ENCODE results near the gene PIGL.

The PIGL gene

DNA sequence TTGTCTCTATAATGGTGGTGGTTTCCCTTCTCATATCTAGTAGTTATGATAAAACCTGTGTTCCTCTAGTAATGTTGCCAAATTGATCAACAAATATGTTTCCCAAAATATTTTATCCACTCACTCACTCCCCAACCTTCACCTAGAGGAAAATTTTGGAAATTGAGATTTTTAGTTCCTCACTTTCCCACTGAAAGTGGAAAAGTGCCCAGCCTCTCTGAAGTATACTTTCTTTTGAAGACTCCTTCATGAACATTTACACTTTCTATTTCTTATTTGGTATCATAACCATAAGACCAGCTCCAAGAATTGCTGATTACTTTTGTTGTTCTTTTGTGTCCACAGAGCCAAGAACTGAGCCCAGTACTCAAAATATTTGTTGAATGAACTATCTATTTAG lies 141.4 kb downstream of the PIGL start:
- H3K36me3 ChIP-seq (replicated peaks; ENCODE audit: insufficient read depth, low read length): no peaks in the 10 kb centered on the region
- no peaks in the 10 kb centered on the region for H3K9me2 ChIP-seq (replicated peaks; ENCODE audit: insufficient read depth, low read length)
- H3K4me1 ChIP-seq (ENCODE audit: low read length): no peaks in the 10 kb centered on the region
- H3K79me2 ChIP-seq (ENCODE audit: low read length): no peaks in the 10 kb centered on the region
- H2AFZ ChIP-seq (ENCODE audit: low read length): no peak overlapping the region
- no peak overlapping the region for H3K27ac ChIP-seq (ENCODE audit: low read length)
- no peak overlapping the region for H3K4me3 ChIP-seq (ENCODE audit: low read length)
- H3F3A ChIP-seq (ENCODE audit: insufficient read depth, low read length): no peaks in the 10 kb centered on the region
- no peak for DNase-seq
- peaks cover 4% of the 10 kb centered on the region; the same call in 1 of the 2 replicates for H3K27me3 ChIP-seq (replicated peaks; ENCODE audit: insufficient read depth, low read length)
- TF ChIP-seq EZH2 (optimal IDR thresholded peaks at IDR 0.05; ENCODE audit: low read depth, low read length) (no peak), EZH2phosphoT487 (IDR thresholded peaks at IDR 0.05; ENCODE audit: low read length) (no peak)
- TF ChIP-seq, protein P1, sequence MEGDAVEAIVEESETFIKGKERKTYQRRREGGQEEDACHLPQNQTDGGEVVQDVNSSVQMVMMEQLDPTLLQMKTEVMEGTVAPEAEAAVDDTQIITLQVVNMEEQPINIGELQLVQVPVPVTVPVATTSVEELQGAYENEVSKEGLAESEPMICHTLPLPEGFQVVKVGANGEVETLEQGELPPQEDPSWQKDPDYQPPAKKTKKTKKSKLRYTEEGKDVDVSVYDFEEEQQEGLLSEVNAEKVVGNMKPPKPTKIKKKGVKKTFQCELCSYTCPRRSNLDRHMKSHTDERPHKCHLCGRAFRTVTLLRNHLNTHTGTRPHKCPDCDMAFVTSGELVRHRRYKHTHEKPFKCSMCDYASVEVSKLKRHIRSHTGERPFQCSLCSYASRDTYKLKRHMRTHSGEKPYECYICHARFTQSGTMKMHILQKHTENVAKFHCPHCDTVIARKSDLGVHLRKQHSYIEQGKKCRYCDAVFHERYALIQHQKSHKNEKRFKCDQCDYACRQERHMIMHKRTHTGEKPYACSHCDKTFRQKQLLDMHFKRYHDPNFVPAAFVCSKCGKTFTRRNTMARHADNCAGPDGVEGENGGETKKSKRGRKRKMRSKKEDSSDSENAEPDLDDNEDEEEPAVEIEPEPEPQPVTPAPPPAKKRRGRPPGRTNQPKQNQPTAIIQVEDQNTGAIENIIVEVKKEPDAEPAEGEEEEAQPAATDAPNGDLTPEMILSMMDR (IDR thresholded peaks at IDR 0.05; ENCODE audit: low read length): no peak
- H4K20me1 ChIP-seq (ENCODE audit: insufficient read depth, low read length): no peaks in the 10 kb centered on the region
- H3K9me3 ChIP-seq (replicated peaks; ENCODE audit: insufficient read depth, low read length): no peaks in the 10 kb centered on the region
- no peak overlapping the region for H3K4me2 ChIP-seq (ENCODE audit: low read depth, low read length)
- no peak overlapping the region for H3K9ac ChIP-seq (ENCODE audit: low read length)

GRCh38 chr17:16361874-16362273 lies 144.9 kb downstream of the PIGL start:
- H3K9ac ChIP-seq (ENCODE audit: low read length): no peak overlapping the region
- no peaks in the 10 kb centered on the region for H3K9me3 ChIP-seq (replicated peaks; ENCODE audit: insufficient read depth, low read length)
- no peak overlapping the region for H2AFZ ChIP-seq (ENCODE audit: low read length)
- no peak overlapping the region for H3K4me3 ChIP-seq (ENCODE audit: low read length)
- H4K20me1 ChIP-seq (ENCODE audit: insufficient read depth, low read length): no peaks in the 10 kb centered on the region
- no peak overlapping the region for H3K27ac ChIP-seq (ENCODE audit: low read length)
- H3K4me1 ChIP-seq (ENCODE audit: low read length): no peaks in the 10 kb centered on the region
- peaks cover 2% of the 10 kb centered on the region; the same call in 1 of the 2 replicates for H3K27me3 ChIP-seq (replicated peaks; ENCODE audit: insufficient read depth, low read length)
- no peak overlapping the region for H3K4me2 ChIP-seq (ENCODE audit: low read depth, low read length)
- no peaks in the 10 kb centered on the region for H3K36me3 ChIP-seq (replicated peaks; ENCODE audit: insufficient read depth, low read length)
- no peaks in the 10 kb centered on the region for H3K9me2 ChIP-seq (replicated peaks; ENCODE audit: insufficient read depth, low read length)
- H3F3A ChIP-seq (ENCODE audit: insufficient read depth, low read length): no peaks in the 10 kb centered on the region
- H3K79me2 ChIP-seq (ENCODE audit: low read length): no peaks in the 10 kb centered on the region
- DNase-seq: no peak
- no peak for TF ChIP-seq EZH2 (optimal IDR thresholded peaks at IDR 0.05; ENCODE audit: low read depth, low read length)
- TF ChIP-seq EZH2phosphoT487 (IDR thresholded peaks at IDR 0.05; ENCODE audit: low read length): no peak
- TF ChIP-seq, protein P1 (IDR thresholded peaks at IDR 0.05; ENCODE audit: low read length): no peak

GRCh38 chr17:16363749-16364536 lies 146.9 kb downstream of the PIGL start:
- peak; percentile 69 for DNase-seq
- Histone ChIP-seq H3K9ac (ENCODE audit: low read length) (no peak overlapping the region), H3K4me2 (ENCODE audit: low read depth, low read length) (no peak overlapping the region), H3K79me2 (ENCODE audit: low read length) (no peaks in the 10 kb centered on the region), H3K27ac (ENCODE audit: low read length) (no peak overlapping the region), H3K4me3 (ENCODE audit: low read length) (no peak overlapping the region), H2AFZ (ENCODE audit: low read length) (no peak overlapping the region), H3K9me2 (replicated peaks; ENCODE audit: insufficient read depth, low read length) (no peaks in the 10 kb centered on the region), H3F3A (ENCODE audit: insufficient read depth, low read length) (no peaks in the 10 kb centered on the region), H3K9me3 (replicated peaks; ENCODE audit: insufficient read depth, low read length) (no peaks in the 10 kb centered on the region), H4K20me1 (ENCODE audit: insufficient read depth, low read length) (no peaks in the 10 kb centered on the region), H3K36me3 (replicated peaks; ENCODE audit: insufficient read depth, low read length) (no peaks in the 10 kb centered on the region), H3K4me1 (ENCODE audit: low read length) (no peaks in the 10 kb centered on the region), H3K27me3 (replicated peaks; ENCODE audit: insufficient read depth, low read length) (no peaks in the 10 kb centered on the region)
- TF ChIP-seq, protein P1 (IDR thresholded peaks at IDR 0.05; ENCODE audit: low read length): peak; percentile 96
- no peak for TF ChIP-seq EZH2 (optimal IDR thresholded peaks at IDR 0.05; ENCODE audit: low read depth, low read length)

Data from MM.1S (cell line).